Ectodermal cell (in vitro differentiated cells): Measurements from ENCODE around the gene CPD.

ENCODE experiments used
- H3K27ac ChIP-seq: 2 replicates; pipeline ENCODE4 v1.7.0; 2013; ENCODE audit warnings: mild to moderate bottlenecking, low read depth, low read length; ENCODE audit not compliant: insufficient read depth, poor library complexity, severe bottlenecking
- H3K27me3 ChIP-seq: 2 replicates; pipeline ENCODE4 v1.7.0; 2013; ENCODE audit warnings: mild to moderate bottlenecking, low read length; ENCODE audit not compliant: insufficient read depth, control insufficient read depth, poor library complexity, severe bottlenecking
- H3K36me3 ChIP-seq: one replicate; pipeline ENCODE4 v1.7.0; 2013; ENCODE audit warnings: low read length; ENCODE audit not compliant: control insufficient read depth, insufficient read depth
- H3K4me1 ChIP-seq: one replicate; pipeline ENCODE4 v1.7.0; 2013; ENCODE audit warnings: low read length; ENCODE audit not compliant: control insufficient read depth, insufficient read depth
- H3K4me3 ChIP-seq: 2 replicates; pipeline ENCODE4 v1.7.0; 2013; ENCODE audit warnings: low read depth, low read length, control low read depth; ENCODE audit not compliant: insufficient read depth
- H3K9me3 ChIP-seq: 2 replicates; pipeline ENCODE4 v1.7.0; 2013; ENCODE audit warnings: mild to moderate bottlenecking, low read length, moderate library complexity; ENCODE audit not compliant: control insufficient read depth
- WGBS, 2 experiments: methylation state at CpG; one replicate each; pipeline ENCODE4 v1.1.7; 2013; ENCODE audit warnings: missing lambda C conversion rate in 2 of 2; 5-methylcytosine and 5-hydroxymethylcytosine counted together

Gene CPD

GRCh38 chr17:30352240-30352814, 26.4 kb upstream of the CPD start:
- no peaks in the 10 kb centered on the region for H3K4me1 ChIP-seq
- H3K9me3 ChIP-seq, result no peaks in the 10 kb centered on the region
- H3K36me3 ChIP-seq, result no peaks in the 10 kb centered on the region
- WGBS, 2 experiments, result 72 to 100% methylated on average over 2 of the region's 2 CpGs
- H3K27me3 ChIP-seq, result no peaks in the 10 kb centered on the region
- no peak overlapping the region for H3K27ac ChIP-seq
- no peak overlapping the region for H3K4me3 ChIP-seq

DNA sequence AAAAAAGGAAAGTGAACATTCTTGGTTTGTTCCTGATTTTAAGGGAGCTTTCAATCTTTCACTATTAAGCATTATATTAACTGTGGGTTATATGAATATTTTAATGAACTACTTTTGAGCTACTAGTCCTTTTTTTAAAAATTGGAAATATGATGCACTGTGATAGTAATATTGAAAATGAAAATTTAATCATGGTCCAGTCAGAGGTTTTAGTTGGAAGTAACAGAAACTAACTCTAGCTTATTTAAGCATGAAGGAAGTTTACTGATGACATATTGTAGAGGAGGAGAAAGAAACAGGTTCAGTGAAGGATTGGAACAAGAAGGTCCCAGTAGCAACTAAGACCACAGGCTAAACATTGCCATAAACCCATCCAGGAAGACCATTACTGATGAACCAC, 24.0 kb upstream of the CPD start:
- no peaks in the 10 kb centered on the region for H3K27me3 ChIP-seq
- H3K4me1 ChIP-seq, result no peaks in the 10 kb centered on the region
- H3K36me3 ChIP-seq, result no peaks in the 10 kb centered on the region
- H3K9me3 ChIP-seq, result no peaks in the 10 kb centered on the region
- H3K27ac ChIP-seq, result no peak overlapping the region
- no peak overlapping the region for H3K4me3 ChIP-seq

- Histone ChIP-seq H3K4me1 (no peaks in the 10 kb centered on the region), H3K27me3 (no peaks in the 10 kb centered on the region), H3K4me3 (no peak overlapping the region), H3K27ac (no peak overlapping the region), H3K9me3 (no peaks in the 10 kb centered on the region), H3K36me3 (no peaks in the 10 kb centered on the region)
Measured at GRCh38 chr17:30357476-30357875, 21.3 kb upstream of the CPD start.

- H3K27me3 ChIP-seq, result no peaks in the 10 kb centered on the region
- no peaks in the 10 kb centered on the region for H3K4me1 ChIP-seq
- H3K27ac ChIP-seq, result no peak overlapping the region
- 86 to 93% methylated on average over 5 of the region's 5 CpGs for WGBS, 2 experiments
- no peaks in the 10 kb centered on the region for H3K36me3 ChIP-seq
- no peak overlapping the region for H3K4me3 ChIP-seq
- no peaks in the 10 kb centered on the region for H3K9me3 ChIP-seq
Measured at GRCh38 chr17:30358055-30358760, 20.5 kb upstream of the CPD start.

DNA sequence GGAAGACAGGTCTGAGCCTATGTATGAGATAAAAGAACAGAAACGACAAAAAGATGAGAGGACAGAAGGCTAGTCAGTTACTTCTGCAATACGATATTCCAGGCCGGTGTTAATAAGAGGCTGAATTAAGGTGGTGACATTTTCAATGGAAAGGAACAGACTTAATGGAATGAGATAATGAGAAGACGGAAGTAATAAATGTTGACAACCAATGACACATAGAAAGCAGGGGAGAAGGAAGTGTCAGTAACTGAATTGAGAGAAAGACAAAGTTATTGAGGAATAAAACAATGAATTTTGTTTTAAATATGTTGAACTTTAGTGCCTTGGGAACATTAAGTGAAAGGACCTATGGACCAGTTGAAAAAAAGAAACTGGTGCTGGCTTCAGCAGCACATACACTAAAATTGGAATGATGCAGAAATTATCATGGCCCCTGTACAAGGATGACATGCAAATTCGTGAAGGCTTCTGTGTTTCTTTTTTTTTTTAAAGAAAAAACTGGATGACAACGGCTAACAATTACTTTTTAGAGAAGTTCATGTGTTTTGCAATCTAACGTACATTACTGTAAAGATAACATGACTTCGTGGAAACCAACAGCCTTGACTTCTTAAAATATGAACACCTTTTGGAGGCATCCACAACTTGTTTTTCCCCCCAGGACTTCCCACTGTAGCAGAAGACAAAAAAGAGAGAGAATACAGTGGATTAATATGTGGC, 18.5 kb upstream of the CPD start:
- H3K9me3 ChIP-seq, result no peaks in the 10 kb centered on the region
- H3K27me3 ChIP-seq, result no peaks in the 10 kb centered on the region
- no peak overlapping the region for H3K27ac ChIP-seq
- no peaks in the 10 kb centered on the region for H3K4me1 ChIP-seq
- WGBS, 2 experiments, result 90 to 91% methylated on average over 8 of the region's 8 CpGs
- no peak overlapping the region for H3K4me3 ChIP-seq
- no peaks in the 10 kb centered on the region for H3K36me3 ChIP-seq

- WGBS, 2 experiments, result 89 to 93% methylated on average over 3 to 4 of the region's 4 CpGs
- Histone ChIP-seq H3K4me1 (no peaks in the 10 kb centered on the region), H3K27ac (no peak overlapping the region), H3K36me3 (no peaks in the 10 kb centered on the region), H3K9me3 (no peaks in the 10 kb centered on the region), H3K27me3 (no peaks in the 10 kb centered on the region), H3K4me3 (no peak overlapping the region)
Measured at GRCh38 chr17:30361766-30362279, 16.9 kb upstream of the CPD start.

DNA sequence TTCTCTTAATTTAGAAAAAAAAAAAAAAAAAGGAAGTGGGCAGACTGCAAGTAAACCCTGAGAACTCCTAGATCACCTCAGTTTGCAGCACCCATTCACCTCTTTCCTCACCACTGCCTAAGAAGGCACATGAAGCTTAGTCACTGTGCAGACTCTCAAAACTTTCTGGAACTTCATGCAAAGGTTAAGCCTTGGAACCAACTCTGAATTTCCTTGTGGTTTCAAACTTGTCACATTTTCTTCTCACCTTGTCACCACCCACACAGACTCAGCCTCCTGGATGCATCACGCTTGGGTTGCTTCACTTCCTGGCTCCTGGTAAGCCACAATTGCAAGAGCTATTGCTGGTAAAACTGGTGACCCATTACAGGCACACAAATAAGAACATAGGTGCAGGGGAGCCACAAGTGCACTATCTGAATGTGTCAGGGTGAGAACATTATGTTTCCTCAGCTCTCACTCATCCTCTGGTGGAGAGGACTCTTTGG, 15.0 kb upstream of the CPD start:
- Histone ChIP-seq H3K36me3 (no peaks in the 10 kb centered on the region), H3K27ac (no peak overlapping the region), H3K9me3 (no peaks in the 10 kb centered on the region), H3K27me3 (no peaks in the 10 kb centered on the region), H3K4me1 (peaks cover 2% of the 10 kb centered on the region), H3K4me3 (no peak overlapping the region)
- 80 to 83% methylated on average over 1 of the region's 1 CpG for WGBS, 2 experiments

DNA sequence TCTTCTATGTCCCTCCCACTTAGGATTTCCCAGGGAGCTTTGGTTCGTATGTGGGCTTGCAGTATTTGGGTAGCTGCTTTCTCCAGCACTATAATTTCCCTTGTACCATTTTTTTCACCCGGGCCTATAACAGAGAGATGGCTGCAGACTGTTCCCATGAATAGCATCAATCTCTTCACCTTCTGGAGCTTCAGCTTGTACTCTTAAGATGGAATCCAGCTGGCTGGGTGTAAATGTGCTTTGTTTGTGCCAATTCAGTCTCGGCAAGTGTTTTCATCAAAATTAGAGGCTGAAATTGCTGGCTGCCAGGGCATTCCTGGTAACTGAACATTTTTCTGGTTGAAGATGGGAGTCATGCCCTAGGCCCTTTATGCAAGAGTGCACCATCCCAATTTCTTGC, 12.2 kb upstream of the CPD start:
- Histone ChIP-seq H3K4me1 (peaks cover 5% of the 10 kb centered on the region), H3K27ac (no peak overlapping the region), H3K9me3 (no peaks in the 10 kb centered on the region), H3K4me3 (no peak overlapping the region), H3K36me3 (no peaks in the 10 kb centered on the region), H3K27me3 (no peaks in the 10 kb centered on the region)
- 93 to 98% methylated on average over 3 of the region's 3 CpGs for WGBS, 2 experiments

- peaks cover 5% of the 10 kb centered on the region for H3K4me1 ChIP-seq
- no peak overlapping the region for H3K4me3 ChIP-seq
- H3K27me3 ChIP-seq, result no peaks in the 10 kb centered on the region
- H3K9me3 ChIP-seq, result no peaks in the 10 kb centered on the region
- no peaks in the 10 kb centered on the region for H3K36me3 ChIP-seq
- 91 to 93% methylated on average over 13 of the region's 13 CpGs for WGBS, 2 experiments
- H3K27ac ChIP-seq, result no peak overlapping the region
Measured at GRCh38 chr17:30368912-30369720, 9.6 kb upstream of the CPD start.

DNA sequence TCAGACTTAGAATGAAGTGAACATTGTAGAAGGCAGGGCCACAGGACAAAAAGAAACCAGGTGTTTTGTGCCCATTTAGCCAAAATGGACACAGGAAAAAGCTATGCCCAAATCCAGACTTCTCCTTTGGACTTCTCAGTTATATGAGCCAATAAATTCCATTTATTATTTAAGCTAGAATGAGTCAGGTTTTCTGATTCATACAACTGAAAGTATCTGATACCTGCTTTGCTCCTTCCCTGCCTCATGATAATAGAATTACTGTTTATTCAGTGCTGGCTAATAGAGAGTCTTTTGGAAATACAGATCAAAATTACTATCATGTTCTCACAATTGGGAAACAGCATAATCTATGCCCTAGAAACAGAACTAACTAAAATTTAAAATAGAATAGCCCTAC, 8.7 kb upstream of the CPD start:
- Histone ChIP-seq H3K36me3 (no peaks in the 10 kb centered on the region), H3K27me3 (no peaks in the 10 kb centered on the region), H3K9me3 (no peaks in the 10 kb centered on the region), H3K4me3 (no peak overlapping the region), H3K27ac (no peak overlapping the region), H3K4me1 (peaks cover 5% of the 10 kb centered on the region)
